ENCODE results near the gene E2F4. TPM values are rescaled to one million over a fixed set of nuclear protein-coding genes. Genes with fewer than 3 reads are reported as not detected.

Gene E2F4
- total and polyA plus RNA-seq, 2 of the 8 experiments (the other 6 are each of a cell fraction or from before 2014, with no cell fraction given): 79.9 to 157 TPM

- Histone ChIP-seq H3K27ac (ENCODE audit: low read depth, low read length) (no peak within 1 kb of the TSS), H4K5ac (ENCODE audit: insufficient read length, low read depth, low read length) (peak within 1 kb of the TSS; percentile 83)
- TF ChIP-seq CBX5 (IDR thresholded peaks at IDR 0.05; ENCODE audit: low read depth, low read length) (no peak), RFX5 (IDR thresholded peaks at IDR 0.05; ENCODE audit: borderline replicate concordance, low read depth, low read length) (no peak), NANOG (IDR thresholded peaks at IDR 0.05; ENCODE audit: insufficient read depth, low read depth, low read length, poor library complexity, severe bottlenecking) (no peak), SRF (IDR thresholded peaks at IDR 0.05; ENCODE audit: low read depth, low read length) (no peak), SUZ12 (IDR thresholded peaks at IDR 0.05; ENCODE audit: low read length) (no peak; the same call in none of the 2 replicates), GABPA (IDR thresholded peaks at IDR 0.05; ENCODE audit: borderline replicate concordance, insufficient read depth, low read length) (no peak), CEBPB (IDR thresholded peaks at IDR 0.05; ENCODE audit: low read depth, low read length) (no peak), CBX8 (IDR thresholded peaks at IDR 0.05; ENCODE audit: borderline replicate concordance, low read depth, low read length) (no peak), BACH1 (IDR thresholded peaks at IDR 0.05; ENCODE audit: low read length) (no peak), BRCA1 (IDR thresholded peaks at IDR 0.05; ENCODE audit: low read depth, low read length) (no peak), EZH2 (IDR thresholded peaks at IDR 0.05; ENCODE audit: low read depth, low read length, severe bottlenecking) (peak; percentile 40), TAF7 (optimal IDR thresholded peaks at IDR 0.05; ENCODE audit: borderline replicate concordance, low read depth, low read length) (no peak)
Observed at GRCh38 chr16:67150833-67151396, 41.0 kb upstream of the E2F4 start, which contains the start of gene B3GNT9. B3GNT9 (minus strand) TSS chr16:67150998; CDS start chr16:67150485, 513 bp downstream.

More at GRCh38 chr16:67150833-67151396, 41.0 kb upstream of the E2F4 start, which contains the start of gene B3GNT9:
- WGBS, 2 experiments (ENCODE audit: extremely low coverage in 1 of 2, insufficient coverage in 1 of 2, insufficient read length in 1 of 2, insufficient replicate concordance in 2 of 2, low coverage in 1 of 2, low lambda C conversion rate in 2 of 2, missing lambda C conversion rate in 1 of 2): 2% methylated on average over 33 of the region's 34 CpGs; no CpG with 5 or more reads in 1 of the 2 experiments
- Histone ChIP-seq H3K27me3 (replicated peaks in 1 of 4; ENCODE audit: control insufficient read depth in 3 of 4, extremely low read depth in 1 of 4, insufficient read depth in 3 of 4, low read length in 3 of 4) (peaks cover 34 to 56% (median 47%) of the 10 kb centered on the region in 4 experiments), H3K18ac (ENCODE audit: extremely low read depth, low read length) (peak within 1 kb of the TSS; percentile 97), H3K4me3 (ENCODE audit: extremely low read depth in 1 of 4, insufficient read depth in 2 of 4, low read depth in 3 of 4, low read length in 4 of 4) (peak within 1 kb of the TSS; percentile 62 to 75 (median 72)), H3K9ac (replicated peaks in 1 of 4; ENCODE audit: extremely low read depth in 1 of 4, low read depth in 3 of 4, low read length in 3 of 4) (peak within 1 kb of the TSS in 3 of 4 experiments; percentile 15 to 45 (median 42); a peak in 5 of 7 replicates), H3K56ac (replicated peaks; ENCODE audit: insufficient read length, low read depth, low read length) (peak within 1 kb of the TSS; percentile 39), H2BK15ac (ENCODE audit: low read length) (peak within 1 kb of the TSS; percentile 97; the same call in 1 of the 2 replicates), H2AFZ (ENCODE audit: low read length) (peak within 1 kb of the TSS; percentile 95; the same call in 1 of the 2 replicates), H3K4me1 (replicated peaks in 1 of 4; ENCODE audit: control insufficient read depth in 3 of 4, insufficient read depth in 4 of 4, low read length in 3 of 4) (peaks cover 0 to 13% (median 9%) of the 10 kb centered on the region in 4 experiments; a peak in 5 of 7 replicates), H4K20me1 (replicated peaks in 1 of 2; ENCODE audit: control insufficient read depth in 1 of 2, insufficient read depth in 2 of 2, low read length in 2 of 2) (peaks cover 6 to 30% of the 10 kb centered on the region in 2 experiments), H3K14ac (ENCODE audit: insufficient read length) (no peak within 1 kb of the TSS), H2BK20ac (ENCODE audit: low read length) (no peak within 1 kb of the TSS), H3K79me1 (ENCODE audit: low read depth, low read length) (no peaks in the 10 kb centered on the region), H3K4ac (replicated peaks; ENCODE audit: insufficient read length, low read depth, low read length) (peak within 1 kb of the TSS; percentile 47), H2AK5ac (ENCODE audit: low read depth, low read length) (no peak within 1 kb of the TSS), H2BK5ac (ENCODE audit: low read depth, low read length) (no peak within 1 kb of the TSS; the same call in 1 of the 2 replicates), H3K4me2 (ENCODE audit: insufficient read depth in 1 of 2, low read depth in 2 of 2, low read length in 2 of 2) (peak within 1 kb of the TSS; percentile 80 to 92), H2BK120ac (replicated peaks; ENCODE audit: low read depth, low read length) (peak within 1 kb of the TSS; percentile 75), H2BK12ac (ENCODE audit: low read depth, low read length) (peak within 1 kb of the TSS; percentile 39; the same call in 1 of the 2 replicates), H3K23ac (ENCODE audit: insufficient read length) (no peak within 1 kb of the TSS), H4K91ac (replicated peaks; ENCODE audit: insufficient read length, low read length) (no peak within 1 kb of the TSS), H3K36me3 (ENCODE audit: control insufficient read depth in 2 of 4, insufficient read depth in 4 of 4, low read length in 3 of 4) (peaks cover 8 to 15% (median 12%) of the 10 kb centered on the region in 4 experiments; a peak in 5 of 8 replicates), H3K9me3 (ENCODE audit: insufficient read depth in 2 of 2, low read depth in 1 of 2, low read length in 1 of 2) (no peaks in the 10 kb centered on the region; a peak in 1 of 4 replicates), H4K8ac (ENCODE audit: extremely low read depth, insufficient read depth, low read length) (peak within 1 kb of the TSS; percentile 96), H3K23me2 (ENCODE audit: low read depth, low read length) (peaks cover 17% of the 10 kb centered on the region; the same call in 1 of the 2 replicates), H3K79me2 (ENCODE audit: control insufficient read depth in 1 of 2, insufficient read depth in 2 of 2, low read length in 2 of 2) (no peaks in the 10 kb centered on the region)
- ChIA-PET POLR2A (ENCODE audit: partially characterized antibody) (interaction anchor here (0.8 to 2.5 kb wide), 11 partner anchors 10 to 175 kb away, joined by 3 to 12 read pairs (median 4); partner anchors contain the start of gene HSF4), CTCF (ENCODE audit: partially characterized antibody) (interaction anchor here (0.6 to 14.1 kb wide), 25 partner anchors 10 to 363 kb away, joined by 3 to 291 read pairs (median 4); partner anchors contain the start of genes CES3, FBXL8, HSF4 and NOL3)
- no peak for FAIRE-seq
- DNase-seq (ENCODE audit: low read depth in 1 of 2, low spot score in 2 of 2): peak in 1 of 2 experiments; percentile 88
